HepG2 (cell line): Measurements from ENCODE around the gene PMEL. TPM values are rescaled to one million over a fixed set of nuclear protein-coding genes. Genes with fewer than 3 reads are reported as not detected.

ENCODE experiments used
- BHLHE40 ChIP-seq: IDR thresholded peaks from 2 replicates; pipeline ENCODE4 v1.6.1; 2011; ENCODE audit warnings: low read length, improper control_type of control experiment
- ELF3 ChIP-seq: IDR thresholded peaks from 2 replicates; pipeline ENCODE4 v1.6.1; 2016; ENCODE audit warnings: missing genetic modification reagents, missing compliant biosample characterization
- FOXP1 ChIP-seq, 2 experiments: fragments of 450-650 bp in 1 of 2; IDR thresholded peaks; 2 replicates each; pipeline ENCODE4 v1.6.1; 2017 to 2018; ENCODE audit warnings: antibody characterized with exemption in 1 of 2
- HNF4A ChIP-seq: sonication (generic); formaldehyde crosslinking; IDR thresholded peaks from 2 replicates; pipeline ENCODE4 v1.4.0; 2020; ENCODE audit warnings: missing genetic modification reagents
- NFATC3 ChIP-seq: sonication (generic); formaldehyde crosslinking; IDR thresholded peaks from 2 replicates; pipeline ENCODE4 v1.5.1; 2020; ENCODE audit warnings: mild to moderate bottlenecking, missing genetic modification reagents
- NR2F6 ChIP-seq, 2 experiments: IDR thresholded peaks; 2 replicates each; pipeline ENCODE4 v1.6.1; 2016; ENCODE audit warnings: antibody characterized with exemption in 1 of 2, mild to moderate bottlenecking in 1 of 2
- NR3C1 ChIP-seq: sonication (generic); formaldehyde crosslinking; IDR thresholded peaks from 2 replicates; pipeline ENCODE4 v1.4.0; 2020; ENCODE audit warnings: missing genetic modification reagents
- PATZ1 ChIP-seq: sonication (generic); formaldehyde crosslinking; IDR thresholded peaks from 2 replicates; pipeline ENCODE4 v1.4.0; 2020; ENCODE audit warnings: missing genetic modification reagents
- PBX2 ChIP-seq: IDR thresholded peaks from 2 replicates; pipeline ENCODE4 v1.6.1; 2016; ENCODE audit warnings: control low read depth
- SMYD3 ChIP-seq: sonication (generic); formaldehyde crosslinking; IDR thresholded peaks from 2 replicates; pipeline ENCODE4 v1.8.1; 2023; ENCODE audit warnings: mild to moderate bottlenecking, missing genetic modification reagents
- ZFP37 ChIP-seq: sonication (generic); formaldehyde crosslinking; IDR thresholded peaks from 2 replicates; pipeline ENCODE4 v1.4.0; 2020; ENCODE audit warnings: missing genetic modification reagents, borderline replicate concordance
- ZKSCAN1 ChIP-seq: fragments of 150-350 bp; IDR thresholded peaks from 2 replicates; pipeline ENCODE4 v1.6.1; 2014; ENCODE audit warnings: low read length
- ZMAT5 ChIP-seq: sonication (generic); formaldehyde crosslinking; IDR thresholded peaks from 2 replicates; pipeline ENCODE4 v1.5.0; 2020; ENCODE audit warnings: mild to moderate bottlenecking, low read depth, missing genetic modification reagents, borderline replicate concordance
- ZNF142 ChIP-seq: sonication (generic); formaldehyde crosslinking; IDR thresholded peaks from 2 replicates; pipeline ENCODE4 v1.4.0; 2020; ENCODE audit warnings: missing genetic modification reagents
- ZNF207 ChIP-seq: fragments of 450-650 bp; IDR thresholded peaks from 2 replicates; pipeline ENCODE4 v1.6.1; 2016; ENCODE audit warnings: antibody characterized with exemption, borderline replicate concordance
- ZNF232 ChIP-seq: sonication (generic); formaldehyde crosslinking; IDR thresholded peaks from 2 replicates; pipeline ENCODE4 v1.4.0; 2020; ENCODE audit warnings: missing genetic modification reagents, borderline replicate concordance
- ZNF362 ChIP-seq: sonication (generic); formaldehyde crosslinking; IDR thresholded peaks from 2 replicates; pipeline ENCODE4 v1.4.0; 2020; ENCODE audit warnings: missing genetic modification reagents, mild to moderate bottlenecking, borderline replicate concordance
- ZNF816 ChIP-seq: sonication (generic); formaldehyde crosslinking; IDR thresholded peaks from 2 replicates; pipeline ENCODE4 v1.8.0; 2022; ENCODE audit warnings: missing genetic modification reagents, mild to moderate bottlenecking, borderline replicate concordance
- ZNF839 ChIP-seq: sonication (generic); formaldehyde crosslinking; IDR thresholded peaks from 2 replicates; pipeline ENCODE4 v1.4.0; 2020; ENCODE audit warnings: missing genetic modification reagents, mild to moderate bottlenecking, borderline replicate concordance
- ZNF883 ChIP-seq: sonication (generic); formaldehyde crosslinking; IDR thresholded peaks from 2 replicates; pipeline ENCODE4 v1.5.1; 2020; ENCODE audit warnings: mild to moderate bottlenecking, missing genetic modification reagents; ENCODE audit errors: not compliant biosample characterization
- polyA plus RNA-seq, 8 experiments: library from polyadenylated mRNA; depleted of rRNA in 3 of 8; stranded (reverse) in 7 of 8; unstranded in 1 of 8; fragments of >200 nt; fragmentation: Illumina TruSeq in 4 of 8; extraction: Trizol in 4 of 8; gene quantifications; 2 replicates each; pipeline versions ENCODE4 v1.2.1 to v1.2.3, GENCODE V29; 2011 to 2016; ENCODE audit warnings: low read depth in 4 of 8, missing spikeins in 1 of 8, mixed read lengths in 1 of 8; ENCODE audit not compliant: insufficient read depth in 1 of 8
- total RNA-seq, 5 experiments: library from RNA; depleted of rRNA; stranded (reverse); fragments of >200 nt; fragmentation: Illumina TruSeq; extraction: Trizol; gene quantifications; 2 replicates each; pipeline ENCODE4 v1.2.3, GENCODE V29; 2016; ENCODE audit warnings: low read depth in 1 of 5

The PMEL gene
- total and polyA plus RNA-seq, 2 of the 13 experiments (the other 11 are each of a cell fraction or from before 2014, with no cell fraction given), result 0.49 to 3.3 TPM

GRCh38 chr12:55940065-55940732 is 25.6 kb downstream of the PMEL start (continued):
- TF ChIP-seq ZNF142 (CRISPR knock-in tag) (no peak), FOXP1 (IDR thresholded peaks at IDR 0.05) (no peak), FOXP1 (CRISPR knock-in tag; IDR thresholded peaks at IDR 0.05) (no peak), ZNF207 (no peak), ZKSCAN1 (no peak), NFATC3 (CRISPR knock-in tag) (no peak), ZMAT5 (CRISPR knock-in tag) (no peak), NR2F6 (IDR thresholded peaks at IDR 0.05) (no peak), NR2F6 (CRISPR knock-in tag; IDR thresholded peaks at IDR 0.05) (no peak), ZNF839 (CRISPR knock-in tag) (no peak), BHLHE40 (no peak), ELF3 (peak; percentile 59; the same call in 1 of the 2 replicates), PBX2 (CRISPR knock-in tag) (no peak), ZNF362 (CRISPR knock-in tag) (no peak), ZNF883 (peak; percentile 68), HNF4A (CRISPR knock-in tag) (no peak), ZNF816 (CRISPR knock-in tag) (no peak), ZFP37 (no peak), PATZ1 (CRISPR knock-in tag) (peak; percentile 47; the same call in 1 of the 2 replicates), NR3C1 (CRISPR knock-in tag) (no peak), ZNF232 (CRISPR knock-in tag) (peak; percentile 34; the same call in 1 of the 2 replicates), SMYD3 (CRISPR knock-in tag) (no peak)
